Activated CD4-positive, alpha-beta T cell treated with anti-CD3 and anti-CD28 coated beads, Interleukin-10, Interleukin-2, amounts not matched to agents 100 ng/mL and 50 ng/mL, durations not matched to agents 16 hours and 8 hours (primary cell): ENCODE data around the gene PPP1R13B.

ENCODE experiments used
- DNase-seq: peaks from one replicate; pipeline ENCODE4 v3.0.0-alpha.2; 2020

The PPP1R13B gene

DNA sequence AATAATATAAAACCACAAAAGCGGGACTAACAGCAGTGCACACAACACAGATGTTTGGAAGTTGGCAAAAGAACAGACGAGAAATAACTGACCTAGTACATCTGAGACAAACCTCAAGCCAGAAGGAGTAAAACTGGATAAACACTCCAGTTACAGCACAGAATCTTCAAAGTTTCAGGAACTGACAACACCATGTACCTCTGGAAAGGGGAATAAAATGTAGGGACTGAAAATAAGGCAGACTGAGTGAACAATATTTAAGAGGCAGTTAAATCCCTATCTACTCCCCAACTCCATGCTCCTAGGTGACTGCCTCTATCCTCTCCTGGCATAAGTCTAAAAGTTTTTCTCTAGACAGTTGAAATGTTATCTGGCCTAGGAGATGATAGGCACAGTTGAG, 73.9 kb downstream of the PPP1R13B start:
- DNase-seq: no peak

DNA sequence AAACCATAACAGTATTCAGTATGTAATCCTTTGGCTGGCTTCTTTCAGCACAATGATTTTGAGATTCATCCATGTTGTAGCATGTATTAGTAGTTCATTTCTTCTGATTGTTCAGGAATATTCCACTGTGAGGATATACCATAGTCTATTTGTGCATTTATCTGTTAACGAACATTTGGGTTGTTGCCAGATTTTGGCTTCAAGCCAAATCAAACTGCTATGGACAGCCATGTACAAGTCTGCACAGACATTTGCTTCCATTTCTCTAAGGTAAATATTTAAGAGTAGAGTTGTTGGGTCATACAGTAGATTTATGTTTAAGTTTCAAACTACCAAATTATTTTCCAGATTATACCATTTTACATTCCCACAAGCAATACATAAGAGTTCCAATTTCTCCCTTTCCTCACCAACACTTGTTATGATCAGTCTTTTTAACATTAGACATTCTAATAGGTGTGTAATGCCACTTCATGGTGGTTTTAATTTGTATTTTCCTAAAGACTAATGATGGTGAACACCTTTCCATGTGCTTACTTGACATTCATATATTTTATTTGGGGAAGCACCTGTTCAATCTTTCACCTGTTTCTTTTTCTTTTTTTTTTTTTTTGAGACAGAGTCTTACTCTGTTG, 75.2 kb downstream of the PPP1R13B start:
- DNase-seq: no peak

DNA sequence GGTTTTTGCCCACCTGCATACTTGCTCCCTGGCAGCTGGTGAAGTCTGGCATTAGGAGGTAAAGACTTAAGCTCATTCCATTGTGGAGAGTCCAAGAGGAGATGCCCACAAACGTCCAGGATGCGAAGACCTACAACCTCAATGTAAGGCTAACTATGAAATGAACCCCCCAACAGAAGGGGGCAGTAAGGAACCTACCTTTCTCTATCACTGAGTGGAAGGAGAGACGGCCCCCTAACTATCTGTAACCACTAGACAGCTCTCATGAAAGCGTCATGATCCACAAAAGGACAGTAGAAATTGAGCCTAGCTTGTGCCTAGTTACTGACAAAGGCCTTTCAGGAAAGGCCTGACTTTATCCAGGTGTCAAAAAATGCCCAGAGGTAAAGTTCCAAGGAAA, 76.5 kb downstream of the PPP1R13B start:
- no peak for DNase-seq

DNA sequence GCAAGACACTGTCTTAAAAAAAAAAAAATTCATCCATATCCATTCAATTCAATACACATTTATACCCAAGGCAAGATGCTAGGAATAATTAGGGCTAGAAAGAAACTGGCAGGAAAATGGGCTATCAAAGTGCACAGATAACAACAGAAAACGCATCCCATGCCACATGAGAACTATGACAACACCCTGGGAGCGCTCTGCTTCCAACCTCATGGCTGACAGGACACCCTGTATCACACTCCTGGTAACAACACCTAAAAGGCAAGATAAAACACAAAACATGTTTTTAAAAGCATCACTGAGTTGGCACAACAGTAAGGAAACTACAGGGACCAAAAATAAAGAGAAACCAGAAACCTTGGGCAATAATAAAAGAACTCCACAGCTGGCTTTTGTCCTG, 76.9 kb downstream of the PPP1R13B start:
- DNase-seq: no peak

DNA sequence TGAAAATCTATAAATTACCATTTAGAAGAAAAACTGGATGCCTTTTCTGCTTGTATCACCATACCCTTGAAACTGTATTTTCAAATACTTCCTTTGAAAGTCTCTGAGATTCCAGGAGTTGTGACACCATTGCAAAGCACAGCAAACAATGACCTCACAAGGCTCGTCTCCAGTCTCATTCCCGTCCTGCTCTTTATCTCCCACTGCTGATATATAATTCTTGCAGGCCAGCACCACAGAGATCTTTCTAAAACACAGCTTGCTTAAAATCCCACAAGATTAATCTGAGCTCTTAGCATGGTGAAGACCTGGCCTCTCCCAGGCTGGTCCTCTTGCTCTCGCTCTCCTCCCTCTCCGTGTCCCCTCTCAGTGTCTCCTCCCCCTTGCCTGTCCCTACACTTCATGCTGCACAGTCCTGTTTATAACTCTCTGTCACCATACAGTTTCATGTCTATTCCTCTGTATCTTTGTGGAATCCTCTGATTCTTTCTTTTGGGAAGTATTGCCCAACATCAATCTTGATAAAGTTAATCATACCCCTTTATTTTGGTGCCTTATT, 80.0 kb downstream of the PPP1R13B start:
- no peak for DNase-seq

DNA sequence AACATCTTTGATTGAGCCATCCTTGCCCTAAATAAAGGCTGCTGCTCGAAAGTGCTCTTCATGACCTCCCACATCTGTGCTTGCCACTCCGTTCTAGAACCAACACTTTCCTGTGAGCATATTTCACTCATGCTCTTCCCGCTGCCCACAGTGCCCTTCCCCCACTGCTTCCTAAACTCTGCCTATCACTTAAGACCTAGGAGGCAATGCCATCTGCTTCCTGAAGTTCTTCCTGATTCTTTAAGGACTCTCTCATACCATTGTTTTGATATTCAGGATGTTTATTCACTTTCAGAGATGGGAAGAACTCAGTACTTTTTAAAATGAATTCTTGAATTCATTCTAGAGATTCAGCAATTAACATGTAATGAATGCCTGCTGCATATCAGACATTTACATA, 81.8 kb downstream of the PPP1R13B start:
- no peak for DNase-seq

DNA sequence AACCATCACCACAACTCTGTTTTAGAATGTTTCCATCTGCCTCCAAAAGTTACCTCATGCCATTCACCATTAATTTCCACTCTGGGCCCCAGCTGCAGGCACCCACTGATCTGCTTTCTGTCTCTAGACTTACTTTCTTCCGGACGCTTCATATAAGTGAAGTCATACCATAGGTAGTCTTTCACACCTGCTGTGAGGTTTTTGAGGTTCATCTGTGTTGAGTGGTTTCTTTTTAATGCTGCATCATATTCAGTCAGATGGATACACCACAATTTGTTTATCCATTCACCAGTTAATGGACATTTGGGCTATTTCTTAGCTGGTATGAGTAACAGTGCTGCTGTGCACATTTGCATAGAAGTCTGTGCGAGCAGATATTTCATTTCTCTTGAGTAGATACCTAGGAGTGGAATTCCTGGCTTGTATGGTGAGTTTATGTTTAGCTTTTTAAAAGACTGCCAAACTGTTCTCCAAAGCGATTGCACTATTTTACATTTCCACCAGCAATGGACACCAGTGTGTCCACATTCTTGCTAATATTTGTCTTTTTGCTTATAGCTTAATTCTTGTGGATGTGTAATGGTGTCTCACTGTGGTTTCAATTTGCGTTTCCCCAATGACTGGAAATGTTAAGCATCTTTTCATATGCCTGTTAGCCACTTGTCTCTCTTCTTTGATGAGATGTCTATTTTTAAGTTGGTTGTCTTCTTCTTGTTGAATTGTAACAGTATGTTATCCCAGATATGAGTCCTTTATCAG, 83.5 kb downstream of the PPP1R13B start:
- DNase-seq: peak; percentile 30

DNA sequence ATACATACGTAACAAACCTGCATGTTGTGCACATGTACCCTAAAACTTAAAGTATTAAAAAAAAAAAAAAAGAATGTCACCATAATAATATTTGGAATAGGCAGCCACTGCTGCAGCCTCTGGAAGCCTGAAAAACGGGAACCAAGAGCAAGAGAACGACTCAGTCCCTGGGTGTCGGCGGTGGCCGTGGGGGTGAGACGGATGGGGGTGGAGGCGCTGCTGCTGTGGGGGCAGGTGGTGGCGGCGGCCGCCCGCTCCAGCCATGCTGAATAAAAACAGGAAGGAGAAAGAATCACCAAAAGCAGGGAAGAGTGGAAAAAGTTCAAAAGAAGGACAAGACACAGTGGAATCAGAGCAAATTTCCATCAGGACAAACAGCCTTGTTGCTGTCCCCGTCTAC, 84.8 kb downstream of the PPP1R13B start:
- DNase-seq: no peak

DNA sequence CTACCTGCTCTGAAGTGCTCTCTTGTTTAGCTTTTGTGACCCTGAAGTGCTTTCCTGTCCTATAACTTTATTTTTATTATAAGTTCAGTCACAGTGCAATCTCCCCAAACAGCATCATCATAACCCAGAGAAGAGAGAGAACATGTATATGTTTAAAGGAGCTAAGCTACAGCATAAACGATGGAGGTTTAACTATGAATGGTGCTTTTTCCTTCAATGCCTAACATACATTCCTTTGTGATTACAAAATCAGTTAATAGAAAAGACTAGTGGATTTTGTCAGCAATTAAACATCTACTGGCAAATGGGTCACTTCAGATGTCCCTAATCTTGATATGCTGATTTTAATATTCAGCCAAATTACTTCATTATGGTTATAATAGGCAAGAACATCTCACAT, 85.3 kb downstream of the PPP1R13B start:
- DNase-seq: no peak

DNA sequence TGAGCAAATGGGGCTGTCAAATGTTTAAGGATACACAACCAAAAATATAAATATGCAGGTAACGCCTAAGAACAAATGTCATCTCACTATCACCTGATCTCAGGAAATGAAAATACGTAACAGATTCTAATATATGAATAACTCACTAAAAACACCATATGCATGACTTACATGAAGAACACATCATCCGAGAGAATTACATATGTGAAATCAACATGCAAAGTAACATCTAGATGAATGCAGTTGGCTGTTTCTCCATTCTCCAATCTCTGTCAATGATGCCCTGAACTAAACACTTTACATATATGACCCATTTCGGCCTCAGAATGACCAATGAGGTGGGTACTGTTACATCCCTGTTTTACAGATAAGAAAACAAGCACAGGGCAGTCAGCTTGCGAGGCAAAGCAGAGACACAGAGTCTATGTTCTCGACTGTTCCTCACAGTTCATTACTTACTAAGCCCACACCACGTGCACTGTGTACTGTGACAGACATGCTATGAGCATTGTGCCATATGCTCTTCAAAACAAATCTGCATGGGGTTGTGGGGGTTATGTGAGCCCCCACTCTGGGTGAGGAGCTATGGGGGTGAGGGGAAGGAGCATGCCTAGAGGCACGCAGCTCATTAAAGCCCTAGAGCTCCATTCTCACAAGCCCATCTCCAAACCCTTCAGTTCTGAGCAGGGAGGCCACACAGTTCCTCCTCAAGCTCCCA, 89.2 kb downstream of the PPP1R13B start:
- DNase-seq: no peak

DNA sequence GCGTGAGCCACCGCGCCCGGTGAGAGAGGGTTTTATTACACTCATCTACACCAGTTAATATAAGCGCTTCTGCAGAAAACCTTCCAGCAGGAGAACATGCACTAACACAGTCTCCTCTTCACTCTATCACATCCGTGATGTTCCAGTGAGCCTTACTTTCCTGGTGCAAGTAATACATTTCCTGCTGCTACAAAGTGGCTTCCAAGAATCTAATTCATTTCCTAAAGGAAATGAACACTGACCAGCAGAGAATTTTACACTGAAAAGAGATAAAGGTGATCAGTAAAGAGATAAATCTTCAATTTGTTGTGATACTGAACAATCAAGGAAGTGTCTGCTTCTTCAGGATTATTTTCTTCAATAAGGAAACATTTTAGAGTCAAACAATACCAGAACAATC, 92.3 kb downstream of the PPP1R13B start:
- no peak for DNase-seq

DNA sequence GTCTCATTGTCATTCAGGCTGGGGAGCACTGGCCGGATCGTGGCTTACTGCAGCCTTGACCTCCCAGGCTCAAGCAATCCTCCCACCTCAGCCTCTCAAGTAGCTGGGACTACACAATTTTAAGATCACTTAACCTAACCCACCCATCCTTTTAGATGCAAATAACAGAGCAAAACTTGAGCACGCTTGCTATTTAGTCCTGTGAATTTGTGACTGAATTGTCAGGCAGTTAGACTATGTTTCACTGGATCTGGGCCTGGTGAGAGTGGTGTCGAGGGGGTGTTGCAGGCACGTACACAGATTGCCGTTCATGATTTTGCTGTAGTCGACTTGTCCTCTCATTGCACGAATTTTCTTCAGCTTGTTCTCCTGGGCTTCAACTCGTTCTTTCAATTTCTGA, 93.6 kb downstream of the PPP1R13B start:
- DNase-seq: no peak

DNA sequence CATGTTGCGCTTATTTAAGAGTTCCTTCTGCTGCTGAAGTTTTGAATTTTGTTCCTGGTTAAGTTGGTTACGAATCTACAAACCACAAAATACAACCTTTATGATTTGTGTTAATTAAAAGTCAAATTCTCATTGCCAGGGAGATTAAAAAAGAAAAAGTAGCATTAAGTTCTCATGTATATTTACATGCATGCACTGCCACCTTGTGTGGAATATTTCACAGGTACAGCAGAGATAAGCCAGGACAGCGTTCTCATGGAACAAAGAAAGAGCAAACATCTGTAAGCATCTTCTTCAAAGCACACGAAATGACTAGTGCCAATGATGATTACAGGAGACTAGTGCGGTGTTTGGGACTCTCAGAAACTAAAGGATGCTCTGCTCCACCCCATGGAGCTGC, 97.5 kb downstream of the PPP1R13B start:
- no peak for DNase-seq

DNA sequence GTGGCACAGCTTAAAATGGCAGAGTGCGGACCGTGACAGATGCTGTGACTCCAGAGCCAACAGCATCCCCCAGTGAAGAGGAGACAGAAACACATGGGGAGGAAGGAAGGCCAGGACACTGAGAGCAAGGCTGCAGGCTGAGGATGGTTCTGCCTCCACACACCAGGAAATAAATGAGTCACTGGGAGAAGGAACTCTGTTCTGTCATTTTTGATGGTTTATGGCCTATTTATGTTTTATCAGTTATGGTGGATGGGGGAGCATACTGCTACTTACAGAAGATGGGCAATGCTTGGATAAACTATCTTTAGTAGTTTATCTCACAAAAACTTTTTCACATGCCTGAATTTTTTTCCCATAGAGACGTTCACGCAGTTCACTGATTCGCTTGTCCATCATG, 97.9 kb downstream of the PPP1R13B start:
- no peak for DNase-seq

DNA sequence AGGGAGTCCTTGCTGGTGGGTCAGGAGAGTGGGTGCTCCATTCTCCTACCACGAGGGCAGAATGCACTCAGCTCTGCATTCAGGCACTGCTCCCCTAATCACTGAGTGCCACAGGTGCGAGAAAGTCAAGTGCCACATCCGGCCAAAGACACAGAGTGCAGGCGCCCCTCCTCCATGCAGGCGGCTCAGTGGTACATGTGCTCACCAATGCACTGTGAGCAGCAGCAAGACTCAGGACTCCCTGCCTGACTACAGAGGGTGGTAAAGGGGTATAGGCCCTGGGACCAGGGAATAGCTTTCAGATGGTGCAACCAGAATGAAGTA, 98.9 kb downstream of the PPP1R13B start:
- peak; percentile 73 for DNase-seq

DNA sequence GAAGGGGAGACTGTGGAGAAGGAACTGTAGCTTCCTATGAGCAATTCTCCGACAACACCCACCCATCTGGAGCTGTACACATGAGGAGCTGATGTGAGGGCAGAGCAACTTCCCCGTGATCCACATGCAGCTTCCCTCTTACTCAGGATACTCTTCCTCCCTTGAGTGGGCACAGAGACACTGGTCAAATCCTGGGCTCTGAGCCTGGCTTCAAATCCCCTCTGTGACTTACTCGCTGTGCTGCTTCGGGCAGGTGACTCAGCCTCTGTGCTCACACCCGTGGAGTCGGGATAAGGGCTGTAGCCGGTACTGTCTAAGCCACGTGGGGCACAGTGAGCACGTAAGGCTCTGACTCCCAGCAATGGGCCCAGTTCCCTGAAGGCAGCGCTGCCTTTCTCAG, 100.7 kb downstream of the PPP1R13B start:
- no peak for DNase-seq

DNA sequence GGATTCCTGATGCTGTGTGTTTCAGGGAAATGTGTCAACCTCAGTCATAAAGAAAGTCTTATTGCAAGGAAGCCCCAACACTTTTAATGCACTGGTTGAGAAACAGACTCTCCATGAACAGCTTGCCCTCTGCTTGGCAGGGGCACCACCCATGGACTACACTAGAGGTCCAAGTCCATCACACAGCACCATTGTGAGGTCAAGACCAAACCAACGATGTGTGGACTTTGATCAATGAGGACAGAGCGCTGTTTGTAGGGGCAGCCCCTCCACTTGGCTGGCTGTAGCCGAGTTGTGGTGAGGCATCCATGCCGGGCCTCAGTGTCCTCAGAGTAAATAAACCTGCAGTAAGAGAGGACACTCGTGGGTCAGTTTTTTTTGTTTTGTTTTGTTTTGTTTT, 102.0 kb downstream of the PPP1R13B start:
- DNase-seq: no peak

DNA sequence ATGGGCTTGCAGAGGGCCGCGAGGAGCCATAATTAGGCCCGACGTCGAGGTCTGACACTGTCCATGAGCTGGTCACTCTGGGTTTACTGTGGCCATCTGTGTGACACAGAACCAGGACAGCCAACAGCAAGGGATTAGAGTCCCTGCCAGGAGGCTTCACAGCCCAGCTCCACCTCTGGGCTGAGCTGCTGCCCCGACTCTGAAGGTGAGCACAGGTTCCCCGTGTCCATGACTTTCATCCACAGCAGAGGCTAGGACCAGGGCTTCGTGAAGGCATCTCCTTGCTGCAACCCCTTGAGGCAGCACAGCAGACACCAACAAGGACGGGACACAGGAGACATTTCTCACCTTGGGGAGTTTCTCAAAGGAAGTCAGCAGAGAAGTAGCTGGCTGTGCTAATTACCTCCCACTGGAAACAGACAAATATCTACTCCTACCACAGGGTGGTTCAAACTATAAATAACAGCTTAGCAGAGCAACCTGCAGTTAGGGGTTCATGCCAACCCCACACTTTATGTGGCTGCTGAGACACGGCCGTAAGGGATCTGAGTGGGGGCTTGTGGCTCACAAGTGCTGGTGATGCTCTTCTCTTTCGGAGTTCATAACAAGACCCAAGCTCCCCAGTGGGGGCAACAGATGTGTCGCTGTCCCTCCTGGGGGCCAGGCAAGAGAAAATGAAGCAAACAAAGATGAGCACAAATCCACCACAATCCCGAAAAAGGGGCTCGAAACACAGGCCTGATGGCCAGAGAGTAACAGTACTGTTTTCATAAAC, 102.6 kb downstream of the PPP1R13B start:
- DNase-seq: no peak

DNA sequence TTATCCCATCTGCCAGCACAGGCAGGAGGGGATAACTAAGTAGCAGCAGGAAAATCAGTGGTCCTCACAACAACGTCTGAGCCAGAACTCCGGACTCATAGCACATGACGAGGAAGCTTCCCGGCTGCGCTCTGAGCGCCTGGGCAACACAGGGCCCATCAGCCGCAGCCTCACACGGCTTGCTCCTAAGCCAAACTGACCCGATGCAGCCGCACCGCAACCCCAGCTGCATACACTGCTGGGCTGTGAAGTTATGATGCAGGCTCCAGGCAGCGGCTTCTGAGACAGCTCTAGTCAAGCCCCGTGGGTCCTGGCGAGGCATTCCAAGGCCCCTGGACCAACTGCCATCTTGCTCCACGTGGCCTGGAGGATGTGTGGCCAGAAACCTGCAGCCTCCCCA, 103.7 kb downstream of the PPP1R13B start:
- no peak for DNase-seq

DNA sequence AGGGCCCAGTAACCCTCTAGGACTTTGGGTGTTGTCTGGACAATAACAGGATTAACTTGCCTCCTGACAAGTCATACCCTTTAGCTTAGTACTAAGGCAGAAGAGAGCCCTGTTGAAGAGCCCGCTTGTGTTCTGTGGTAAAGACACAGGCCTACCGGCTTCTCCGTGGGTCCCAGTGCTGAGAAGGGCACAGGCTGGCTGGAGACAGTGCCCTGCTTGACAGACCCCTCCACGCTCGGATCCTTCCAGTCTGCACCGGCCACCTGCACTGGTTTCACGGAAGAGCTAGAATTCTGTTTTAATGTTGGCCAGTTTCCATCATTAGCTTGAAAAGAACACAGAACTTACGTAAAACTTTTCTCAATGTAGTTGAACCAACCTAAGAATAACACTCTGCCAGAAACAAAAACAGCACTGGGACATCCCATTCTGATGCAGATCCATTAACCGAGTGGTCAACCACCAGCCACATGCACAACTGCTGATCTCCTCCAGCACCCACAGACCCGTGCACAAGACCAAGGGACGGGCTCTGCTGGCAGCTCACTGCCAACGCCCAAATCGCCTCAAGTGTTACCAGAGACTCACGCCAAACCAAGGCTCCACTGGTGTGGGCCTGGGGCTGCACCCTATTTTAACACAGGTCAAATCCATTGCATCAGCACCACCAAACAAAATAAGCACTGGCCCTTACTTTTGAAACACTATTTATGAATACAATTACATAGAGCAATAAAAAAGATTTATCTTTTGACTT, 104.7 kb downstream of the PPP1R13B start:
- no peak for DNase-seq

DNA sequence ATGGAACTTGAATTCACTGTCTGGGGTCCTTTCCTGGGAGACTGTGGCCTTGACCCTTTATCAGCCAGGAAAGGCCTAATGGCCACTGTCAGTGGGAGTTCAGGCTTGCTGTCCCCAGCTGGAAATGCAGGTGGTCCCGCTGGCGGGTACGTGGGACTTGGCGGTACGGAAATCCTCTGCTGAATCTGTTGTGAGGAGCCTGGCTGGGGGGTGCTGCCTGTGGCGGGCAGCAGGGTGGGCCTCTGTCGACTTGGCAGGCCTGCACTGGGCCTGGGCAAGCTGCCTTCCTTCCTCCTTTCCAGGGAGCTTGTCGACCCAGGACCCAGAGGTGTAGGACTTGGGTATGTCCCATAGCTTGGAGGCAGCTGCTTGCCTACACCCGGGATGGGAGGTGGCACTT, 105.5 kb downstream of the PPP1R13B start:
- no peak for DNase-seq

DNA sequence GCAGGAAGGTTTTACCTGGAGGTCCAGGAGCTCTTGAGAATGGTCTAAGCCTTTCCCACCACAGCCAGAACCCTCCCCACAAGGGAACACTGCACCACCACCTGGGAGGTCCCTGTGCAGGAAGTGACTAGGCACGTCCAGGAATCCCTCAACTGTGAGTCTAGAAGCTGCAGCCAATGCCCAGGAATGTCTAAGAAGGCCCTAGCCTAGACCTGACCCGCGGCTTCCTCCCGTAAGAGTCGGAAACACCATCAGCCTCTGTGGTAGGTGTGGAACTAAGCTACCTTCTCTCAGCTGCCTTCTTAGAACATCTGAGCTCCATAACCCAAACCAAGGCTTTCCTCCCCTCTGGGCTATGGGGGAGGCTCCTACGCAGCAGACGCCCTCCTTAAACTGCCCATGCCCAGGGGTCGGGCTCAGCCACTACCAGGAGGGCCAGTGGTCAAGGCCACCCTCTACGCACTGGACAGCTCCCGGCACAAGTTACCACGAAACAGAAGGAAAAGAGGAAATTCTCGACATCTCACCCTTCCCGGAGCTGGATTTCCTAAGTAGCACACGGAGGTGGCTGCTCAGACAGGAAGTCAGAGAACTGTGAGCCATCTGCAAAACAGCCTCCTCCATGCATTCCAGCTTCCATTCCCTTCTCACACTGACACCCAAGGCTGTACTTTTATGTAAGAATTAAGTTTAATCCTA, 106.2 kb downstream of the PPP1R13B start:
- no peak for DNase-seq
